Kidney epithelial cell (primary cell): Measurements from ENCODE around the gene POP4. TPM values are rescaled to one million over a fixed set of nuclear protein-coding genes. Genes with fewer than 3 reads are reported as not detected.

ENCODE experiments used
- DNase-seq: peaks from one replicate; pipeline ENCODE4 v3.0.0-alpha.2; 2010; ENCODE audit warnings: low read depth
- H3K27me3 ChIP-seq: 2 replicates; pipeline ENCODE4 v1.6.0; 2011; ENCODE audit warnings: low read length; ENCODE audit not compliant: control insufficient read depth, insufficient read depth
- H3K36me3 ChIP-seq: 2 replicates; pipeline ENCODE4 v1.5.1; 2011; ENCODE audit warnings: low read length; ENCODE audit not compliant: control insufficient read depth, insufficient read depth
- H3K4me3 ChIP-seq: 2 replicates; pipeline ENCODE4 v1.5.1; 2011; ENCODE audit warnings: low read depth, mild to moderate bottlenecking, control low read depth, low read length
- total RNA-seq: library from RNA; depleted of rRNA; stranded (reverse); fragments of >200 nt; gene quantifications from 2 replicates; pipeline ENCODE4 v1.2.3, GENCODE V29; 2015
- TF ChIP-seq, protein P1 (sequence below): IDR thresholded peaks from 2 replicates; pipeline ENCODE4 v1.5.1; 2011; ENCODE audit warnings: mild to moderate bottlenecking, moderate library complexity, low read length, control low read depth, inconsistent platforms; ENCODE audit not compliant: insufficient read depth, poor library complexity, severe bottlenecking

Gene POP4
- total RNA-seq, 1 donor from 2014 or later, result 68.1 TPM

DNA sequence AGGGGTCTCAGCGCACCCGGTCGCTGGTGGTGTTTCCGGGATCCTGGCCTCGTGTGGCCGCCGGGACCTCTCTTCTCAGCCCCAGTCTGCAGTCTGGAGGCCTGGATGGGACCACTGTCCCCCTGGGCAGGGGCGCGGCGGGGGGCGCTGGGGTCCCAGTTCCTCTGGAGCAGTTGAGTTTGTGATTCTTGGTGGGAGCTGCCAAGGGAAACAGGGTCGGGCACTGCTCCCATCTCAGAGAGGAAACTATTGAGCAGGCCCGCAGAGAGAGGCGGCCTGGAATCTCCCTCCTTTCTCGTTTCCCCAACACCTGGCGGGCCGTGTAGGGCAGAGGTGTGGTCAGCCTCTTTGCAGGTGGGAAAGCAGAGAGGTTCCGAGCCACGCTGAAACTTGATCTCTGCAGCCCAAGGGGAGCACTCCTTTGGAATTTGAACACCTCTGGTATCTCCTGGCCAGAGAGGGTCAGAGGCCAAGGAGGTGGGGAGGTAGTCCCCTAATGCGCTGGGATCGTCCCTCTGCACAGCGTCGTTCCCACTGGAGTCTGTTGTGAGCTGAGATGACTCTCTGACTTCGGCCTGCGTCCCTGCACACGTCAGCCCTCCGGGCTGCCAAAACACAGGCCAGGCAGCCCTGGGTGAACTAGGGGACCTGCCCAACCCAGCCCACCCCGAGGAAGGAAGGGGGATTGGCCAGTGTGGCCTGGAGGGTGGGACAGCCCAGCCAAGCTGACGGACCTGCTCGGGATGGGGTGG lies 59.9 kb downstream of the POP4 start:
- Histone ChIP-seq H3K4me3 (peak overlapping the region; percentile 82), H3K27me3 (no peaks in the 10 kb centered on the region), H3K36me3 (no peaks in the 10 kb centered on the region)
- no peak for DNase-seq
- TF ChIP-seq, protein P1, sequence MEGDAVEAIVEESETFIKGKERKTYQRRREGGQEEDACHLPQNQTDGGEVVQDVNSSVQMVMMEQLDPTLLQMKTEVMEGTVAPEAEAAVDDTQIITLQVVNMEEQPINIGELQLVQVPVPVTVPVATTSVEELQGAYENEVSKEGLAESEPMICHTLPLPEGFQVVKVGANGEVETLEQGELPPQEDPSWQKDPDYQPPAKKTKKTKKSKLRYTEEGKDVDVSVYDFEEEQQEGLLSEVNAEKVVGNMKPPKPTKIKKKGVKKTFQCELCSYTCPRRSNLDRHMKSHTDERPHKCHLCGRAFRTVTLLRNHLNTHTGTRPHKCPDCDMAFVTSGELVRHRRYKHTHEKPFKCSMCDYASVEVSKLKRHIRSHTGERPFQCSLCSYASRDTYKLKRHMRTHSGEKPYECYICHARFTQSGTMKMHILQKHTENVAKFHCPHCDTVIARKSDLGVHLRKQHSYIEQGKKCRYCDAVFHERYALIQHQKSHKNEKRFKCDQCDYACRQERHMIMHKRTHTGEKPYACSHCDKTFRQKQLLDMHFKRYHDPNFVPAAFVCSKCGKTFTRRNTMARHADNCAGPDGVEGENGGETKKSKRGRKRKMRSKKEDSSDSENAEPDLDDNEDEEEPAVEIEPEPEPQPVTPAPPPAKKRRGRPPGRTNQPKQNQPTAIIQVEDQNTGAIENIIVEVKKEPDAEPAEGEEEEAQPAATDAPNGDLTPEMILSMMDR, result no peak

Other genes with a start within 250 kb of the POP4 start
- gene VSTM2B, start 80.3 kb upstream of the POP4 start, total RNA-seq, result not detected in 2 replicates
- gene PLEKHF1, start 59.2 kb downstream of the POP4 start, total RNA-seq, result 59.0 and 70.3 TPM in 2 replicates
- gene C19orf12, start 109.0 kb downstream of the POP4 start, total RNA-seq, result 39.8 and 39.9 TPM in 2 replicates
- gene CCNE1, start 205.7 kb downstream of the POP4 start, total RNA-seq, result 2.5 and 5.3 TPM in 2 replicates